IMR-90 (cell line): ENCODE measurements around the gene CLEC3B. TPM values are rescaled to one million over a fixed set of nuclear protein-coding genes. Genes with fewer than 3 reads are reported as not detected.

Experiments used
- ATAC-seq: fragments of 200-7000 bp; cut with Tn5 transposase; 2 replicates; pipeline ENCODE4 v1.9.1; 2020; ENCODE audit warnings: low read depth, mild to moderate bottlenecking, moderate library complexity
- BruUV-seq: library from RNA; stranded (reverse); fragments of 400-500 nt; replicated peaks from 2 replicates; lab custom pipeline; 2021; lab: Mats Ljungman, UMichigan
- CTCF ChIA-PET: fragments of 300-600 bp; formaldehyde crosslinking; extraction: SDS; loops from one replicate; lab custom pipeline; 2021; ENCODE audit warnings: antibody characterized with exemption; lab: Yijun Ruan, JAX
- POLR2A ChIA-PET: fragments of 300-600 bp; sonication (Branson Sonifier 250); formaldehyde crosslinking; loops from one replicate; lab custom pipeline; 2022; ENCODE audit warnings: antibody characterized with exemption; ENCODE audit not compliant: unreplicated experiment; lab: Charles Lee
- DNase-seq: peaks from one replicate; pipeline ENCODE4 v3.0.0; 2013
- H2AFZ ChIP-seq: replicated peaks from 2 replicates; pipeline ENCODE3; 2013; ENCODE audit warnings: low read length, mild to moderate bottlenecking; ENCODE audit not compliant: poor library complexity
- H2AK5ac ChIP-seq: 2 replicates; pipeline ENCODE4 v1.6.1; 2013; ENCODE audit warnings: low read depth, low read length, inconsistent platforms
- H2AK9ac ChIP-seq: replicated peaks from 2 replicates; pipeline ENCODE3; 2013; ENCODE audit warnings: mild to moderate bottlenecking, low read depth, low read length, moderate library complexity; ENCODE audit not compliant: poor library complexity
- H2BK120ac ChIP-seq: 2 replicates; pipeline ENCODE4 v1.6.1; 2013; ENCODE audit warnings: low read depth, low read length, inconsistent platforms
- H2BK15ac ChIP-seq: 3 replicates; pipeline ENCODE4 v1.6.1; 2013; ENCODE audit warnings: low read depth, low read length, inconsistent platforms
- H2BK20ac ChIP-seq: 2 replicates; pipeline ENCODE4 v1.6.1; 2013; ENCODE audit warnings: low read depth, mild to moderate bottlenecking, inconsistent platforms, low read length, moderate library complexity
- H2BK5ac ChIP-seq: 2 replicates; pipeline ENCODE4 v1.6.1; 2013; ENCODE audit warnings: mild to moderate bottlenecking, low read depth, low read length, inconsistent platforms; ENCODE audit not compliant: poor library complexity, severe bottlenecking
- H3K14ac ChIP-seq: replicated peaks from 2 replicates; pipeline ENCODE4 v1.6.1; 2013; ENCODE audit warnings: low read depth, low read length, inconsistent platforms
- H3K18ac ChIP-seq: 2 replicates; pipeline ENCODE4 v1.6.1; 2013; ENCODE audit warnings: low read depth, low read length, control low read depth
- H3K23ac ChIP-seq: 2 replicates; pipeline ENCODE4 v1.6.1; 2013; ENCODE audit warnings: low read depth, low read length, inconsistent platforms
- H3K27ac ChIP-seq: 2 replicates; pipeline ENCODE4 v1.5.1; 2013; ENCODE audit warnings: mild to moderate bottlenecking, control low read depth, low read length; ENCODE audit not compliant: insufficient read depth
- H3K27me3 ChIP-seq: 2 replicates; pipeline ENCODE4 v1.6.1; 2013; ENCODE audit warnings: low read length; ENCODE audit not compliant: control insufficient read depth, insufficient read depth
- H3K36me3 ChIP-seq: 2 replicates; pipeline ENCODE4 v1.6.1; 2013; ENCODE audit warnings: low read length, mixed read lengths; ENCODE audit not compliant: control insufficient read depth, insufficient read depth
- H3K4ac ChIP-seq: 2 replicates; pipeline ENCODE4 v1.6.1; 2013; ENCODE audit warnings: low read depth, low read length, inconsistent platforms
- H3K4me1 ChIP-seq: 2 replicates; pipeline ENCODE4 v1.6.1; 2013; ENCODE audit warnings: low read length, mixed read lengths; ENCODE audit not compliant: control insufficient read depth, insufficient read depth
- H3K4me2 ChIP-seq: 2 replicates; pipeline ENCODE4 v1.6.1; 2013; ENCODE audit warnings: low read depth, mild to moderate bottlenecking, control low read depth, low read length, moderate library complexity
- H3K4me3 ChIP-seq: 2 replicates; pipeline ENCODE4 v1.5.1; 2013; ENCODE audit warnings: low read depth, mild to moderate bottlenecking, control low read depth, low read length, moderate library complexity; ENCODE audit not compliant: insufficient read depth
- H3K56ac ChIP-seq: 2 replicates; pipeline ENCODE4 v1.6.1; 2013; ENCODE audit warnings: low read length, inconsistent platforms; ENCODE audit not compliant: insufficient read depth; ENCODE audit errors: extremely low read depth
- H3K79me1 ChIP-seq, 2 experiments: 2 replicates each; pipeline ENCODE4 v1.6.1; 2013; ENCODE audit warnings: low read length in 2 of 2, inconsistent platforms in 1 of 2, low read depth in 1 of 2
- H3K9ac ChIP-seq: 2 replicates; pipeline ENCODE4 v1.6.1; 2013; ENCODE audit warnings: low read depth, low read length, control low read depth
- H3K9me1 ChIP-seq: 2 replicates; pipeline ENCODE4 v1.6.1; 2013; ENCODE audit warnings: low read length, inconsistent platforms; ENCODE audit not compliant: insufficient read depth
- H3K9me3 ChIP-seq: 2 replicates; pipeline ENCODE4 v1.6.1; 2013; ENCODE audit warnings: low read length; ENCODE audit not compliant: control insufficient read depth, insufficient read depth
- H4K20me1 ChIP-seq: 2 replicates; pipeline ENCODE4 v1.6.1; 2013; ENCODE audit warnings: low read length, inconsistent platforms; ENCODE audit not compliant: insufficient read depth
- H4K5ac ChIP-seq: 2 replicates; pipeline ENCODE4 v1.6.1; 2013; ENCODE audit warnings: mild to moderate bottlenecking, low read depth, low read length, control low read depth
- H4K8ac ChIP-seq, 2 experiments: 2 replicates each; pipeline ENCODE4 v1.6.1; 2013; ENCODE audit warnings: low read depth in 2 of 2, low read length in 2 of 2, control low read depth in 1 of 2, inconsistent platforms in 1 of 2
- H4K91ac ChIP-seq: 2 replicates; pipeline ENCODE4 v1.6.1; 2013; ENCODE audit warnings: low read depth, low read length, inconsistent platforms; ENCODE audit not compliant: insufficient read depth
- CHD1 ChIP-seq: IDR thresholded peaks from 2 replicates; pipeline ENCODE4 v1.6.1; 2012; ENCODE audit warnings: low read depth, low read length, improper control_type of control experiment
- MAZ ChIP-seq: IDR thresholded peaks from 2 replicates; pipeline ENCODE4 v1.6.1; 2012; ENCODE audit warnings: low read depth, mild to moderate bottlenecking, low read length, improper control_type of control experiment, moderate library complexity, borderline replicate concordance
- NFE2L2 ChIP-seq: fragments of 150-350 bp; IDR thresholded peaks from 2 replicates; pipeline ENCODE4 v1.6.1; 2016; ENCODE audit warnings: low read depth, mild to moderate bottlenecking, low read length
- RAD21 ChIP-seq: IDR thresholded peaks from 2 replicates; pipeline ENCODE4 v1.6.1; 2012; ENCODE audit warnings: low read length, improper control_type of control experiment
- WGBS, 2 experiments: methylation state at CpG; one replicate each; pipeline versions ENCODE4 v1.1.5 to v1.1.7; 2013; ENCODE audit warnings: missing lambda C conversion rate in 2 of 2; ENCODE audit not compliant: insufficient read length in 1 of 2; ENCODE audit errors: extremely low coverage in 2 of 2; 5-methylcytosine and 5-hydroxymethylcytosine counted together
- dilution Hi-C: fragments of 300-500 bp; cut with HindIII; formaldehyde crosslinking; loops from one replicate; pipeline ENCODE4 v1.14.3; 2018; ENCODE audit warnings: low sequenced_read_pairs; ENCODE audit not compliant: unreplicated experiment
- in situ Hi-C: fragments of 300-500 bp; cut with MboI; formaldehyde crosslinking; loops from 3 replicates; pipeline ENCODE4 v1.14.3; 2019; ENCODE audit warnings: low sequenced_read_pairs, inconsistent platforms, mixed read lengths
- intact Hi-C: fragments of 100-400 bp; cut with micrococcal nuclease; formaldehyde crosslinking; loops from 2 replicates; pipeline ENCODE4 v1.10.0; 2022
- polyA plus RNA-seq, 3 experiments: library from polyadenylated mRNA; depleted of rRNA; stranded (reverse); fragments of >200 nt; gene quantifications; 2 replicates each; pipeline ENCODE4 v1.2.3, GENCODE V29; 2012; ENCODE audit warnings: low replicate concordance in 1 of 3
- total RNA-seq: library from RNA; depleted of rRNA; stranded (reverse); fragments of >200 nt; gene quantifications from 2 replicates; pipeline ENCODE4 v1.2.3, GENCODE V29; 2012

Gene CLEC3B
- total and polyA plus RNA-seq, 2 of the 4 experiments (the other 2 are of a cell fraction): 3.6 to 13.2 TPM

DNA sequence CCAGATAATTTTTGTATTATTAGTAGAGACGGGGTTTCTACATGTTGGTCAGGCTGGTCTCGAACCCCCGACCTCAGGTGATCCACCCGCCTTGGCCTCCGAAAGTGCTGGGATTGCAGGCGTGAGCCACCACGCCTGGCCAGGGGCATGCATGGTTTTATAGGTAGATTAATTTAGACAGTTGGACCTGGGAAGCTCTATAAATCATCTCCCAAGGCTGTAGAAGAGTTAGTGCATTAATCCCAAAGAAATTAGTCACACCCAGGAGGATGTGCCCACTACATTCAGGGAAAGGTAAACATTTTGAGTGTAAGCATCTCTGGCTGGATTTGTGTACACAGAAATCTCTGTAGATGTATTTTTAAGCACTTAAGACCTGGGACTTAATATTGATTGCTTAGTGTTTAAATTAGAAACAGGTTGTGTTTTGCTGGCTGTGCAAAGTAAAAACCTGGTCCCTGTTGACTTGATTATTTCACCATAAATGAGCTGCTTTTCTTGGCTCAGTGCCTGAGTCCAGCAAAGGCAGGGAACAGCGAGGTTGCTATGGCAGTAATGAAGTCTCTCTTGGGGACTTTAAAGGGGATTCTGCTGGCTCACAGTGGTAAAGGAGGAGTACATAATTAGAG lies 30.8 kb upstream of the CLEC3B start:
- H3K4me2 ChIP-seq: no peak overlapping the region
- dilution Hi-C loops: no loop called here
- BruUV-seq: no TSS peak
- no peak overlapping the region for H2BK5ac ChIP-seq
- 92% methylated on average over 2 of the region's 8 CpGs; no CpG with 5 or more reads in 1 of the 2 experiments for WGBS, 2 experiments
- H4K5ac ChIP-seq: no peak overlapping the region
- H2AK9ac ChIP-seq: no peak overlapping the region
- H3K4me1 ChIP-seq: peaks cover 19% of the 10 kb centered on the region
- no peak overlapping the region for H3K4ac ChIP-seq
- POLR2A ChIA-PET: no interaction called here
- H2BK15ac ChIP-seq: no peak overlapping the region
- H3K4me3 ChIP-seq: no peak overlapping the region
- H3K14ac ChIP-seq: no peak overlapping the region
- no peak overlapping the region for H2AFZ ChIP-seq
- intact Hi-C loops: no loop called here
- no peak overlapping the region for H3K56ac ChIP-seq
- ATAC-seq: peak; percentile 13; the same call in 1 of the 2 replicates
- H3K9me1 ChIP-seq: peaks cover 27% of the 10 kb centered on the region
- H4K8ac ChIP-seq: no peak overlapping the region
- TF ChIP-seq CHD1 (no peak), NFE2L2 (no peak), RAD21 (no peak), MAZ (no peak)
- H4K91ac ChIP-seq: no peak overlapping the region
- no peak overlapping the region for H3K27ac ChIP-seq
- CTCF ChIA-PET: interaction anchor here (1.4 kb wide), 2 partner anchors 12 to 14 kb away, joined by 3 to 4 read pairs; no protein-coding TSS in a partner anchor
- H3K18ac ChIP-seq: no peak overlapping the region
- no peak overlapping the region for H3K23ac ChIP-seq
- H3K9me3 ChIP-seq: no peaks in the 10 kb centered on the region
- no peaks in the 10 kb centered on the region for H3K27me3 ChIP-seq
- H3K9ac ChIP-seq: no peak overlapping the region
- peaks cover 16% of the 10 kb centered on the region for H3K36me3 ChIP-seq
- H3K79me1 ChIP-seq: peaks cover 42 to 63% of the 10 kb centered on the region in 2 experiments
- no peak overlapping the region for H2BK20ac ChIP-seq
- in situ Hi-C loops: no loop called here
- peaks cover 17% of the 10 kb centered on the region for H4K20me1 ChIP-seq
- peak; percentile 58 for DNase-seq
- no peak overlapping the region for H2BK120ac ChIP-seq
- H2AK5ac ChIP-seq: no peak overlapping the region
